ENCODE data around the gene ELK3.

GRCh38 chr12:96177013-96177412, 17.2 kb upstream of the ELK3 start:
- TF ChIP-seq EZH2phosphoT487 (IDR thresholded peaks at IDR 0.05) (no peak), CTCF (IDR thresholded peaks at IDR 0.05) (no peak)
